Measurements from ENCODE around the gene ZNF684.
A peak's percentile ranks its signal among the peaks of the same experiment; 100 is the strongest.
"Not testable (repeated sequence)": the region's sequence is repeated elsewhere in the genome, so short reads cannot be mapped to it uniquely, and the experiment has no call there.

ZNF684 gene

DNA sequence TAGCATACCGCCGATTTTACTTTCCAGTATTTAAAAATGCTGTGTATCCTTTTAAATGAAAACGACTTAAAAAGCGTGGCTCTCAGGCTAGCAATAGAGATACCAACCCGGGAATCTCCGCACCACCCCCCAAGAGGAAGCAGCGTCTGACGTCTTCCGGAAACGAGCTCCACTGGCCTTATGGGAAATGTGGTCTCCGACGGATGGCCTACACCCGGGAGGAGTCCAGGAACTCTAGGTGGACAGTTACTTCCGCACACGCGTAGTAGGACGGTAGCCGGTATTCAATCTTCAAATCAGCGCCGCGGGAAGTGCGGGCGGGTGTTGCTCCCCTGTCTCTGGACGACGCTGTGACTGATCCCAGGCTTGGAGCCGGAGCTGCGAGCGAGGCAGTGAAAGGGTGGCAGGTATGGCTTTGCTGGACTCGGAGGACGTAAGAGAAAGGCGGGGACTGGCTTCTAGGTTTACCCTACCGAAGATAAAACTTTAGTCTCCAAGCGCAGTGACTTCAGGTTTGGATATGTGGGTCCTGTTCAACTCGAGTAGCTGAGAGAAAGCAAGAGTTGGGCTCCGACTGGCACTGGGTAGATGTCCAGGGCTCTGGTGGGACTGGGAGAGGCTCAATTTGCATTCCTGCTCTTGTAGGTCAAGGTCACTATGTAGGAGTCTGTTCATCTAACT is at the start of gene ZNF684:
Gene ZNF684, plus strand, starts transcription at position 257 of the 681 bp plus-strand sequence. CDS start 1,530 bp downstream, outside the sequence.
- DNase-seq (ENCODE audit: low read depth in 1 of 2, low spot score in 1 of 2) = peak; percentile 62 to 63

DNA sequence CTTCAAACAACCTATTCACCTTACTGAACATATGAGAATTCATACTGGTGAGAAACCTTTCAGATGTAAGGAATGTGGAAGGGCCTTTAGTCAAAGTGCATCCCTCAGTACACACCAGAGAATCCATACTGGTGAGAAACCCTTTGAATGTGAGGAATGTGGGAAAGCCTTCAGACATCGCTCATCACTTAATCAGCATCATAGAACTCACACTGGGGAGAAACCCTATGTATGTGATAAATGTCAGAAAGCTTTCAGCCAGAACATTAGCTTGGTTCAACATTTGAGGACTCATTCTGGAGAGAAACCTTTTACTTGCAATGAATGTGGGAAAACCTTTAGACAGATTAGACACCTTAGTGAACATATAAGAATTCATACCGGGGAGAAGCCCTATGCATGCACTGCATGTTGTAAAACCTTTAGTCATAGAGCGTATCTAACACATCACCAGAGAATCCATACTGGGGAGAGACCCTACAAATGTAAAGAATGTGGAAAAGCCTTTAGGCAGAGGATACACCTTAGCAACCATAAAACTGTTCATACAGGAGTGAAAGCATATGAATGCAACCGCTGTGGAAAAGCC is 36.0 kb upstream of the ZNF684 start:
- DNase-seq (ENCODE audit: low read depth in 1 of 2, low spot score in 1 of 2) = no peak

DNA sequence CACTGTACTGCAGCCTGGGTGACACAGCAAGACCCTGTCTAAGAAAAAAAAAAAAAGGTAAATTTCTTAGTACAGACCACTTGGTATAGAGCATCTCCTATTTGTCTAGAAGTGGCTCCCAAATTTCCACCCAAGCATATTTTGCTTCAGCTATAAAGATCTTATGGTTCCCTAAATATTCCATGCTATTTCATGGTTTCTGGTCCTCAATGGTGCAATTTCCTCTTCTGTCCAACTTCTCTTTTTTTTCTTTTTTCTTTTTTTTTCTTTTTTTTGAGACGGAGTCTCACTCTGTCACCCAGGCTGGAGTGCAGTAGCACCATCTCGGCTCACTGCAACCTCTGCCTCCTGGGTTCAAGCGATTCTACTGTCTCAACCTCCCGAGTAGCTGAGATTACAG is 28.8 kb upstream of the ZNF684 start:
- not testable (repeated sequence) for DNase-seq (ENCODE audit: low read depth in 1 of 2, low spot score in 1 of 2)

DNA sequence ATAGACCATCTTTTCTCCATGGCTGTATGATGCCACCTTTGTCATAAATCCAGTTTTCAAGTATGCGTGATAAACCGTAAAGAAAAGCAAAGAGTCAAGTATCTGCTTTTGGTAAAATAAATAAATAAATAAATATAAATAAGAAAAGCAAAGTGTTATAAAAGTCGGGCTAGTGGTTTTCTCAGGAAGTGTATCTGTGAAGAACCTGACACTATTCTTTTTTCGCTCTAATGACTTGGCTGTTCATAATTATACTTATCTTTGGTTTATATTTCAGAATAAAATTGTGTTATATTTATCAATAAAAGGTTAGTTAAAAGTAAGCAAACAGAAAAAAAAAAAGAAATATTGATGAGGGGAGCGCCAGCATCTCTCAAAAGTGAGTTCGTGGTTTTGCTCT is 23.5 kb upstream of the ZNF684 start:
- DNase-seq (ENCODE audit: low read depth in 1 of 2, low spot score in 1 of 2) = no peak

DNA sequence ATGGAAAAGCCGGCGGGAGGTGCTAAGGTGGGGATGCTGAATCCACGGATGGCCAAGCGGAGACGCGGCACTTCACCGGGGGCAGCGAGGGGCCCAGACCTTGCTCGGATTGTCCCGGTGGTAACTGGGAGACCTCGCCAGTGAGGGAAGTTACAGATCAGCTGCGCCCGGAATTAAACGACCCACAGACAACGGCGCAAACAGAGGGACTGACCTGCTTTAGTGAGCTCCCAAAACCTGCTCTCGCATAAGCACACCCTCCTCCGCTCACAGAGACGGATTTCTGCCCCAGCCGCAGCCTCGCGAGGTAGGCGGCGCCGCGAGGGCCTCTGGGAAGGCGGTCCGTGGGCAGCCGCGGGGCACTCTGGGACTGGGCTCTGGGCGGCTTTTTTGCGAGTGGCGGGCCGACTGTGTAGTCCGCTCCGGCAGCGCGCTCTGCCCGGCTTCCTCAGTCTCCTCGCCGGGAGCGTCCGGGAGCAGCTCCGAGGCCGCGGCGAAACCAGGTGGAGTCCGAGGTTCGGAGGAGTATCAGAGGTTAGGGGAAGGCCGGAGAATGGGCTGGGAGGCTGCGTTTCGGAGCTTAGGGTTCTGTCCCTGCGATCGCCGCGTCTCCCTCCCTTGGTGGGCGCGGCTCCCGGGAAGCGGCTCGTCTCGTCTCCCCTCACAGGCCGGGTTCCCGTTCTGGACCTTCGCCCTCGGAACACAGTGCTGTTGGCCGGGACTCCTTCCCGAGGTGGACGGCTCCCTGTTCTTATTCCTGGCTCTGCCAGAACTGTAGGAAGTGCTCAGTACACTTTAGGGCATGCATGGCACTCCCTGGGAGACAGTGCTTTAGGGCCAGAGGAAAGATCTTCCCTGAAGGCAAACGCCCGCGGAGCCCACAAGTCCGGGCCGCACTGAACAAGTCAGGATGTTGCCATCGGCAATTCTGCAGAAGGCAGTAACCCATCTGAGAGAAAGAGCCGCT is 22.8 kb upstream of the ZNF684 start, which contains the start of gene EXO5:
Gene EXO5, plus strand, starts transcription at position 393 of the 967 bp plus-strand sequence. CDS start 5,778 bp downstream, outside the sequence.
- peak; percentile 64 to 80 for DNase-seq (ENCODE audit: low read depth in 1 of 2, low spot score in 1 of 2)

DNA sequence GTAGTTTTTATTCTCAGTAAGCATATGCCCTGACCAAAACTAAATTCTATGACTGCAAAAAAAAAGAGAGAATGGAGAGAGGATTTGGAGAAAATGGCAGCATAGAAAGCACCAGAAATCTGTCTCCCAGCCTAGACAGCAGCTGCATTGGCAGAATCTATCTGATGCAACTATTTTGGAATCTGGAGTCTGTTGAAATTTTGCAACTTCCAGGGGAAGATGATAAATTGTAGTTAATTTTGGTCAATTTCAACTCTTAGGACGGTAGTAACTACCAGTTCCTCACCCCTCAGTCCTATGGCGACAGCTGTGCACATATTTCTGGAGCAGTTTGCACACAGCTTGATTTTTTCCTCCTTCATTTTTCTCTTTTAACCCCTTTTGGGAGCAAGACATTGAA is 11.9 kb upstream of the ZNF684 start:
- DNase-seq (ENCODE audit: low read depth in 1 of 2, low spot score in 1 of 2) = no peak

DNA sequence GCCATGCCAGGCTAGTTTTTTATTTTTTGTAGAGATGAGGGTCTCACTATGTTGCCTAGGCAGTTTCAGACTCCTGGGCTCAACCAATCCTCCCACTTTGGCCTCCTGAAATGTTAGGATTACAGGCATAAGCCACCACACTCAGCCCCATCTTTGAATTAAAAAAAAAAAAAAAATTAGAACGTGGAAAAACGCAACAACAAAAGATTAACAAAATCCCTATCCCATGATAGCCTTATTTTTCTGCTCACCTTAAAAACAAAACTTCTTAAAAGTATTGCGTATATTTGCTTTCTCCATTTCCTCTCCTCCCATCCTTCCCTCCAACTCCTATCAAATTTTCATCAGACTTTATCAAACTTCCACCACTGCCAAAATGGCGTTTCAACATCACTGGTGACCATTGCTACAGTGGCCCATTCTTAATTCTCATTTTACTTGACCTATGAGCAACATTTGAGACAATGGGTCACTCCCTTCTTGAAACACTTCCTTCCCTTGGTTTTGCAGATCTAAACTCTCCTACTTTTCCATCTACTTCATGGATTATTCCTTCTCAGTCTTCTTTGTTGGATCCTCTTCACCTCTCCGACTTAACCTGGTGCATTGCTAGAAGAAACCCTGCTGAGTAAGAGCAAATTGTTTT is 579 bp upstream of the ZNF684 start:
- DNase-seq (ENCODE audit: low read depth in 1 of 2, low spot score in 1 of 2) = no peak

DNA sequence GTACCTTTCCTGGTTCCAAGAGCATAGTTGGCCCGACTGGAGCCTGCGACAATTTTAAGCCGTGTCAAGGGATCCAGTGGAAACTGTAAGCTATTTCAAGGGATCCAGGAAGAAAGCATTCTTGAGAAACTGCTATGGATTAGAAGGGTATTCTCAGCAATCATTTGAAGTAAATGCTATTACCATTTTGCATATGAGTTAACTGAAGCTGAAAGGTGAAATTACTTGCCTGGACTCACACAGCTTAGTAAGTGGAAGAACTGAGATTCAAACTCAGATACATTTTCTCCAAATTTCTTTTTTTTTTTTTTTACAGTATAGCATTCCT is 589 bp downstream of the ZNF684 start:
- no peak for DNase-seq (ENCODE audit: low read depth in 1 of 2, low spot score in 1 of 2)

DNA sequence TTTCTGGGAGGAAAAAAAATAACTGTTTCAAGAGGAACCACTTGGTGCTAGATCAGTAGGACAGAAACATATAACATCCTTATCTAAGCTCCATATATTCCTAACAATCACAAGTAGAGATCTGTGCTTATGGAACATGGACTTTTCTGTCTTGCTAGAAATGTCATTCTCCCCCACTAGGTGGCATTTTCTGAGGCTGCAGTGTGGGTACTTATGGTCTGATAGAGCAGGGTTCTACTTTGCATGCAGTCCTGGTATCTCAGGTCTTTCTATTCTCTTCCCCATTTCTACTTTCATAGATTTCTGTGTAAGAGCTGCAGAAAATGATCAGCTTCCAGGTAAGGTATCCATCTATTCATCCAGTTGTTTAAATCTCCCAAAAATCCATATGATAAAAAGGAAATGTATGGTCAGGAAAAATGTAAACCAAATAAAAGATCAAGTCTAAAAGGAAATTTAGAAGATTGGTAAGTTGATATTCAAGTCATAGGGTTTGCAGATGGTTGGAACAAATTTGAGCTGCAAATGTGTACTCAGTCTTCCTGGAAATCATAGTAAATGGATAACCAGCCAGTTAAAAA is 1.5 kb downstream of the ZNF684 start:
- no peak for DNase-seq (ENCODE audit: low read depth in 1 of 2, low spot score in 1 of 2)

DNA sequence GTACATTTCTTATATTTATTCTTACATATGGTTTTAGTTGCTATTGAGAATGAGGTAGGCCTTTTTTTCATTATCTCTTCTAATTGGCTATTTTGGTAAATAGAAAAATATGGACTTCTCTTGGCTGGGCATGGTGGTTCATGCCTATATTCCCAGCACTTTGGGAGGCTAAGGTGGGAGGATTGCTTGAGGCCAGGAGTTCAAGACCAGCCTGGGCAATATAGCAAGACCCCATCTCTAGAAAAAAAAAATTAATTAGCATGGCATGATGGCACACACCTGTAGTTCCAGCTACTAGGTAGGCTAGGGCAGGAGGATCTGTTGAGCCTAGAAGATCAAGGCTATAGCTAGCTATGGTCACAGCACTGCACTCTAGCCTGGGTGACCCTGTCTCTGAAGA is 3.2 kb downstream of the ZNF684 start:
- DNase-seq (ENCODE audit: low read depth in 1 of 2, low spot score in 1 of 2) = no peak

DNA sequence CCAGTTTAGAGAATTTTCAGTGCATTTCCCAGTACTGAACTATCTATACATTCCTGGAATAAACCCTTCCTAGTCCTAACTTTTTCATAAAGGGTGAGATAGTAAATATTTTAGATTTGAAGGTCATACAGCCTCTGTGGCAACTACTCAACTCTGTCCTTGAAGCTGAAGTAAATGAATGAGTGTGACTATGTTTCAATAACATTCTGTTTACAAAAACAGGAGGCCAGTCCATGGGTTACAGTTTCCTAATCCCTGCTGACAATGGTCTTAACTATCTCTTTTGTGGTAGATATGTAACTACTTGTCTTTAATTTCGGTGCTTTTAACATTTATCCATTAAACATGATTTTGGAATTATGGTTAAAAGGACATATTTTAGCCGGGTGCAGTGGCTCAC is 4.3 kb downstream of the ZNF684 start:
- no peak for DNase-seq (ENCODE audit: low read depth in 1 of 2, low spot score in 1 of 2)

DNA sequence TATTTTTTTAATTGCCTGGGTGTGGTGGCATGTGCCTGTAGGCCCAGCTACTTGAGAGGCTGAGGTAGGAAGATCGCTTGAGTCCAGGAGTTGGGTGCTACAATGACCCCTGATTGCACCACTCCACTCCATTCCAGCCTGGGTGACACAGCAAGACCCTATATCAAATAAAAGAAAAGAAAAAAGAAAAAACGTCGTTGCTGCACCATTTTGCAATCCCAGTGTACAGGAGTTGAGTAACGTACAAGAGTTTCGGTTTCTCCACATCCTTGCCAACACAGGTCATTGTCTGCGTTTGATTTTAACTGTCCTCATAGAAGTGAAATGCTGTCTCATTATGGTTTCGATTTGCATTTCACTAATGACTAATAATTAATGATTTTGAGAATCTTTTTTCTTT is 7.9 kb downstream of the ZNF684 start:
- no peak for DNase-seq (ENCODE audit: low read depth in 1 of 2, low spot score in 1 of 2)

DNA sequence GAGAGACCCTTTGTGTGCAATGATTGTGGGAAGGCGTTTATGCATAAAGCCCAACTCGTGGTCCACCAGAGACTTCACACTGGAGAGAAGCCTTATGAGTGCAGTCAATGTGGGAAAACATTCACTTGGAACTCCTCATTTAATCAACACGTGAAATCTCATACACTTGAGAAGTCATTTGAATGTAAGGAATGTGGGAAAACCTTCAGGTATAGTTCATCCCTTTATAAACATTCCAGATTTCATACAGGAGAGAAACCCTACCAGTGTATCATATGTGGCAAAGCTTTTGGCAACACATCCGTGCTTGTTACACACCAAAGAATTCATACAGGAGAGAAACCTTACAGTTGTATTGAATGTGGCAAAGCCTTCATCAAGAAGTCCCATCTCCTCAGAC is 15.5 kb downstream of the ZNF684 start:
- no peak for DNase-seq (ENCODE audit: low read depth in 1 of 2, low spot score in 1 of 2)

DNA sequence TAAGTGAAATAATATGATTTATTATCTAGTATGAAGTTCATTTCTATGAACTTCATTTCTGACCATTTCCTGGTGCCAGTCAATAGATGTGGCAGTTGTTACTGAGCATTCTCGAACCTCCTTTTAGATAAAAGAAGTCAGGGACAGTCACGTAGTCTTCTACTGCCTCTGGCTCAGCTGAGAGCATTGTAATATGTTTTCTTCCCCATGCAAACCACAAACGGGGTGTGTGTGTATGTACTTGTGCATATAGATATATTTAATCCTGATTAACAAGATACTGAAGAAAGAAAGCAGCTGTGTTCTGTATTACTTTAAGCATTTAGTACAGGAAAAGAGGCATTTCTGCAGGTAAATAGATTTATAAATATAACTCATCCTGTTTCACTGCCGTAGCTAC is 21.6 kb downstream of the ZNF684 start:
- DNase-seq (ENCODE audit: low read depth in 1 of 2, low spot score in 1 of 2) = no peak

DNA sequence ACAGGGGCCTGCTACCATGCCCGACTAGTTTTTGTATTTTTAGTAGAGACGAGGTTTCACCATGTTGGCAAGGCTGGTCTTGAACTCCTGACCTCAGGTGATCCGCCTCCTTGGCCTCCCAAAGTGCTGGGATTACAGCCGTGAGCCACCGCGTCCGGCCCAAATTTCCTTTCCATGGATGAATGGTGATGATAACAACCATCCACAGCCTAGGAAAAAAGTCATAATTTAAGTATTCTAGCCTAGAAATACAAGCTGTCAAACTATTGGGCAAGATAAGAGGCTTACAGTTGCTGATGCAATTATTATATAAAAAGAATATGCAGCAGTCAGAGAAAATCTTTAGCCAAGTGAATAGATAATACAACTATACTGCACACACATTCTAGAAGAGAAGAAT is 23.4 kb downstream of the ZNF684 start:
- not testable (repeated sequence) for DNase-seq (ENCODE audit: low read depth in 1 of 2, low spot score in 1 of 2)

DNA sequence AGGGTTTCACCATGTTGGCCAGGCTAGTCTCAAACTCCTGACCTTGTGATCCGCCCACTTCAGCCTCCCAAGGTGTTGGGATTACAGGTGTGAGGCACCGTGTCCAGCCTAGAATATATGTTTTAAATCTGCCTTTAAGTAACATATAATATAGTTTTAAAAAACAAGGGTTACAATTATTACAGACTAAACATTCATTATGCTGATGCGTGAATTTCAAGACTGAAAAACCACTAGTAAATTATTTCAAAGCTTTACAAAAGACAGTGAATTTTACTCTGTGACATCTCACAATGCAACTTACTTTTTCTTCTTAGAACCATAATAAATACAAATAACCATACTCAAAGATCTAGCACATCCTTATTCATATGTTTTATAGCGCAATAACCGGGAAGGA is 24.7 kb downstream of the ZNF684 start:
- DNase-seq (ENCODE audit: low read depth in 1 of 2, low spot score in 1 of 2) = no peak

DNA sequence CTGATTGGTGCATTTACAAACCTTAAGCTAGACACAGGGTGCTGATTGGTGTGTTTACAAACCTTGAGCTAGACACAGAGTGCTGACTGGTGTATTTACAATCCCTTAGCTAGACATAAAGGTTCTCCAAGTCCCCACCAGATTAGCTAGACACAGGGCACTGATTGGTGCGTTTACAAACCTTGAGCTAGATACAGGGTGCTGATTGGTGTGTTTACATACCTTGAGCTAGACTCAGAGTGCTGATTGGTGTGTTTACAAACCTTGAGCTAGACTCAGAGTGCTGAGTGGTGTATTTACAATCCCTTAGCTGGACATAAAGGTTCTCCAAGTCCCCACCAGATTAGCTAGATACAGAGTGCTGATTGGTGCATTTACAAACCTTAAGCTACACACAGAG is 26.8 kb downstream of the ZNF684 start:
- DNase-seq (ENCODE audit: low read depth in 1 of 2, low spot score in 1 of 2) = not testable (repeated sequence)

DNA sequence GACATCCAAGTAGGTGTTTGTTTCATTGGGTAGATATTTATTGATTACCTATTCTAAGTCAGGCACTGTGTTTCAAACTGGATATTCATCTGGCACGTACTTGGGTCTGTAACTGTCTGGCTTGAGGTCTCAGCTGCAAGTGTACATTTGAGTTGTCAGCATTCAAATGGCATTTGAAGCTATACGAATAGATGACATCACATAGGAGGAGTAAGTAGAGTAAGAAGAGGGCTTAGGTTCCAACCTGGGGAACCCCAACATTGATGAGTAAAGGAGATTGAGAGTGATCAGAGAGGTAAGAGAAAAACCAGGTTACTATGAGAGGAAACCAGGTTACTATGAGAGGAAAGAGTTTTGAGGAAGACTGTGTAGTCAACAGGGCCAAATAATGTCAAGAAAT is 30.7 kb downstream of the ZNF684 start:
- DNase-seq (ENCODE audit: low read depth in 1 of 2, low spot score in 1 of 2) = no peak

DNA sequence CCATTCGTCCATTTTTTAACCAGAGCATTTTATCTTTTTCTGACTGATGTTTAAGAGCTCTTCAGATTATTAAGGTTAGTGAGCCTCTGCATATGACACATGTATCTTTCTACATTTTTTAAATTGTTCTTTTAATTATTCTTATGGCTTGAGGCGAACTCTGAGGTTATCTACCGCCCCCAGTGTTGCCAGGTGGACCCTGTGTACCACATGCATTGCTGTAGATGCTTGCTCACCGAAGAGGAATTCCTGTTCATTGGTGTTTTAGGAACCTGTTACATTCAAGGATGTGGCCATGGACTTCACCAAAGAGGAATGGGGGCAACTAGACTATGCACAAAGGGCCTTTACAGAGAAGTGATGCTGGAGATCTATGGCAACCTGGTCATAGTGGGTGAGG is 31.8 kb downstream of the ZNF684 start:
- DNase-seq (ENCODE audit: low read depth in 1 of 2, low spot score in 1 of 2) = no peak

DNA sequence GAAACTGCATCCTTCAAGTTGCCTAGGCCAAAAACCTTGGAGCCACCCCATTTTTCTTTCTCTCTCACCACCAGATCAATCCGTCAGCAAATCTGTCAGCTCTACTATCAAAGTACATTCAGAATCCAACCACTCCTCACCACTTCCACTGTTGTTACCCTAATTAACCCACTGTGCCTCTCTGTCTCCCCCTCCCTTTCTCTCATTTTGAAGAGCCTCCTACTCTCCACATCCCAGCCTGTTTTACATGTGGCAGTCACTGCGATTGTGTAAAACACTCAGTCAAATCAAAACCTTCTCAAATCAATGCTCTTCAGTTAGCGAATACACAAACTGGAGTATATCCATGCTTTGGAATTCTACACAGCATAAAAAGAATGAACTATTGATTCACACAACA is 33.1 kb downstream of the ZNF684 start:
- no peak for DNase-seq (ENCODE audit: low read depth in 1 of 2, low spot score in 1 of 2)

DNA sequence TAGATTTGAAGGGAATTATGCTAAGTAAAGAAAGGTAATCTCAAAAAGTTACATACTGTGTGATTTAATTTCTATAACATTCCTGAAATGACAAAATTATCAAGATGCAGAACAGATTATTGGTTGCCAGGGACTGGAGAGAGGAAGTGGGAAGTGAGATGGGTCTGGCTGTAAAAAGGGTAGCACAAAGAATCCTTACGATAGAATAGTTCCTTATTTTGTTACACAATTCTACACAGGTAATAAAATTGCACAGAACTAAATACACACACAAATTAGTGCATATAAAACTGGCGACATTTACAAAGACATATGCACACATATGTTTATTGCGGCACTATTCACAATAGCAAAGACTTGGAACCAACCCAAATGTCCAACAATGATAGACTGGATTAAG is 33.5 kb downstream of the ZNF684 start:
- no peak for DNase-seq (ENCODE audit: low read depth in 1 of 2, low spot score in 1 of 2)

Data from stimulated activated CD4-positive, alpha-beta T cell treated with anti-CD3 and anti-CD28 coated beads, Interleukin-15, amount 100 ng/mL, for 1 hour (primary cell).